ENCODE data around the gene MARS1.

DNA sequence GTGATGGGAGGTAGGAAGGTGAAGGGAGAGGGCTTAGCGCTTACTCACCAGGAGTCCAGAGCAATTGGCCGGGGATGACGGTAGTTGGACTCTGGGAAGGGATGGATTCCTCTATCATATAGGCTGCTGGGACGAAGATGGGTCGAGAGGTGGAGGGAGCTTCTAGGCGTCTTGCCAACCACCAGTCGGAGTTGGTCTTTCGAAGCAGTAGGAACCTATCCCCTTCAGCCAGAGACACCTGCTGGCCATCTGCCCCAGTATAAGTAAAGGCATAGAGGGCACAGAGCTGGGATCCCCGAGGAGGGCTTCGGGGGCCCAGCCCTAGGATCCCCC lies 8.9 kb upstream of the MARS1 start:
- TF ChIP-seq POLR2A (IDR thresholded peaks at IDR 0.05; ENCODE audit: low read depth, low read length) (no peak), POLR2AphosphoS5 (IDR thresholded peaks at IDR 0.05; ENCODE audit: low read depth, low read length) (no peak), TAF1 (IDR thresholded peaks at IDR 0.05; ENCODE audit: low read depth, low read length) (no peak), PAX5 (IDR thresholded peaks at IDR 0.05; ENCODE audit: insufficient read depth, low read length, severe bottlenecking) (no peak), SPI1 (IDR thresholded peaks at IDR 0.05; ENCODE audit: low read depth, low read length) (no peak), POU2F2 (IDR thresholded peaks at IDR 0.05; ENCODE audit: low read depth, low read length) (no peak)

All from GM12891 (cell line).